Loucy (cell line): ENCODE results near the gene ARHGEF26.

ENCODE experiments used
- EZH2phosphoT487 ChIP-seq: fragments of 200-600 bp; IDR thresholded peaks from 2 replicates; pipeline ENCODE4 v1.6.1; 2018; ENCODE audit warnings: antibody characterized with exemption, mild to moderate bottlenecking, moderate library complexity, borderline replicate concordance
- TF ChIP-seq, protein P1 (sequence below): fragments of 200-600 bp; sonication (generic); conservative IDR thresholded peaks from 2 replicates; pipeline ENCODE4 v1.5.1; 2014; ENCODE audit warnings: mild to moderate bottlenecking, antibody characterized with exemption, low read length

DNA sequence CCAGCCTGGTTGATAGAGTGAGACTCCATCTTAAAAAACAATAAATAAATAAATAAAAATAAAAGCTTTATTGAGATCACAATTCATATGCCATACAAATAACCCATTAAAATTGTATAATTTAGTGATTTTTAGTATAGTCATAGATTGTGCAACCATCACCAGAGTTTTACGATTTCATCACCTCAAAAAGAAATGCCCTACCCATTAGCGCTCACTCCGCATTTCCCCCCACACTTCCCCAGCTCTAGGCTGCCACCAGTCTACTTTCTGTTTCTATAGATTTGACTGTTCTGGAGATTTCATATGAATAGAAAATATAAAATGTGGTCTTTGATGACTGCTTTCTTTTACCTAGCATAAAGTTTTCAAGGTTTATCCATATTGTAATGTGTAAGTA lies 57.0 kb downstream of the ARHGEF26 start:
- TF ChIP-seq, protein P1, sequence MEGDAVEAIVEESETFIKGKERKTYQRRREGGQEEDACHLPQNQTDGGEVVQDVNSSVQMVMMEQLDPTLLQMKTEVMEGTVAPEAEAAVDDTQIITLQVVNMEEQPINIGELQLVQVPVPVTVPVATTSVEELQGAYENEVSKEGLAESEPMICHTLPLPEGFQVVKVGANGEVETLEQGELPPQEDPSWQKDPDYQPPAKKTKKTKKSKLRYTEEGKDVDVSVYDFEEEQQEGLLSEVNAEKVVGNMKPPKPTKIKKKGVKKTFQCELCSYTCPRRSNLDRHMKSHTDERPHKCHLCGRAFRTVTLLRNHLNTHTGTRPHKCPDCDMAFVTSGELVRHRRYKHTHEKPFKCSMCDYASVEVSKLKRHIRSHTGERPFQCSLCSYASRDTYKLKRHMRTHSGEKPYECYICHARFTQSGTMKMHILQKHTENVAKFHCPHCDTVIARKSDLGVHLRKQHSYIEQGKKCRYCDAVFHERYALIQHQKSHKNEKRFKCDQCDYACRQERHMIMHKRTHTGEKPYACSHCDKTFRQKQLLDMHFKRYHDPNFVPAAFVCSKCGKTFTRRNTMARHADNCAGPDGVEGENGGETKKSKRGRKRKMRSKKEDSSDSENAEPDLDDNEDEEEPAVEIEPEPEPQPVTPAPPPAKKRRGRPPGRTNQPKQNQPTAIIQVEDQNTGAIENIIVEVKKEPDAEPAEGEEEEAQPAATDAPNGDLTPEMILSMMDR, result no peak
- no peak for TF ChIP-seq EZH2phosphoT487
